ACHN (cell line): Measurements from ENCODE around the gene SPTLC2.

ENCODE experiments used
- DNase-seq: peaks from one replicate; pipeline ENCODE4 v3.0.0-alpha.2; 2015
- in situ Hi-C: cut with HindIII; loops from 2 replicates; pipeline ENCODE4 v1.10.0; 2017; ENCODE audit warnings: low sequenced_read_pairs, low pct_ligation_motif_present, low pct_unique_long_range_greater_than_20kb

The SPTLC2 gene

DNA sequence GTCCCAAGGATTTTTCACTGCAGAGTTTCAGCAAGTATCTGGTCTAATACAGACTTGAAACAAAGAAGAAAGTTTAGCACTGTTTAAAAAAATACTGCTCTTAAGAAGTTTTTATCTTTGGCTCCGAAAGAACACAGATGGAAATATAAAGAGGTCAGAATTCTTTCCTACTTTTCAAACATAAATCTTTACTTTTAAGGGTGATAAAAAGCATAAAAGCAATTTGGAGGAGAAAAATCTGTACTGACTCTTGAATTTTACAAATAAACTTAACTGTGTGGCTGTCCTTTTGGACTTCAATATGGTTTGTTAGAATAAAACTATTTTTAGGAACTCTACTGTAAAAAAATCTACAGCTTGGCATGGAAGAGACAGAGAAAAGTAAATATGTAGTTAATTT lies 90.2 kb downstream of the SPTLC2 start:
- DNase-seq, result no peak
- in situ Hi-C loops, result no loop called here

DNA sequence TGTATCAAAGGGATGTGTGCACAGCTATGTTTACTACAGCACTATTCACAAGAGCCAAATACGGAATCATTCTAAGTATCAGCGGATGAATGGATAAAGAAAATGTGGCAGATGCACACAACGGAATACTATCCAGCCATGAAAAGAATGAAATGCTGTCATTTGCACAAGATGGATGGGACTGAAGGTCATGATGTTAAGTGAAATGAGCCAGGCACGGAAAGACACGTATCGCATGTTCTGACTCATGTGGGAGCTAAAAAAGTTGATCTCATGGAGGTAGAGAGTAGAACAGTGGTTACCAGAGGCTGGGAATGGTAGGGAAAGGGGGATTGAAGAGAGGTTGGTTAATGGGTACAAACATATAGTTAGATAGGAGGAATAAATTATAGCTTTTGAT lies 91.9 kb downstream of the SPTLC2 start:
- in situ Hi-C loops, result no loop called here
- no peak for DNase-seq

- DNase-seq, result no peak
- in situ Hi-C loops, result no loop called here
Observed at GRCh38 chr14:77523109-77523508, 93.3 kb downstream of the SPTLC2 start.

DNA sequence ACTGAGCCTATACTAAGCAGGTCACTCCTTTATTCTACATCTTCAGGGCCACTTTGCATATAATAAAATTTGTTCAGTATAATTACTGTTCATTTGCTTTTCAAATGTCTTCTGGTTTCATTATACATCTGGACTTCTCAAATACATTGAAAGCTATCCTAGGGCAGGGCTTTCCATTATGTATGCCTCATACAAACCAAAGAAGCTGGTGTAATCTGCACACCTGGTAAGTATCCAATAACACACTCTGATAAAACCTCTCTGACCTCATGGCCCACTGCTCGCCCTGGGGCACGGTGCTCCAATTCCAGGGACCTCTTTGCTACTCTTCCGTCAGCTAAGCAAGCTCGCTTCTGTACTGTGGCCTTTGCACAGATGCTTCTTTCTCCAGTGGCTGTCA lies 95.9 kb downstream of the SPTLC2 start:
- no peak for DNase-seq

DNA sequence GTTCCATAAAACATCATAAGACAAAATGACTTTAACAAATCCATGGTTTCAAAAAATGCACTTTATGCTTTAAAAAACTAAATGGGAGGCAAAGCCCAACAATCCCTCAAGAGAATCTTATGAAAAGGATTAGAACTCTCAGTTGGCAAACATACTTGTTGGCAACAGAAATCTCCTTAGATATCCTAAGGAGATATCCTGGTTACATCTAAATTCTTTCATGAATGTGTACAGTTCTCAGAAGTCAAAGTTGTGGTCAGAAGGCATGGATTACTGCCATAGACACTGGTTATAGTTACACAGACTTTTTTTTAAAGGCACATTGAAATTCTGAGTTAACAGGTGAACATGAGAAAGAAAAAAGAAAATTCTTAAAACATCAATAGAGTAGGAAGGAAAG lies 100.3 kb downstream of the SPTLC2 start:
- in situ Hi-C loops, result no loop called here
- no peak for DNase-seq

More for the DNA sequence above, 95.9 kb downstream of the SPTLC2 start:
- in situ Hi-C loops, result no loop called here

DNA sequence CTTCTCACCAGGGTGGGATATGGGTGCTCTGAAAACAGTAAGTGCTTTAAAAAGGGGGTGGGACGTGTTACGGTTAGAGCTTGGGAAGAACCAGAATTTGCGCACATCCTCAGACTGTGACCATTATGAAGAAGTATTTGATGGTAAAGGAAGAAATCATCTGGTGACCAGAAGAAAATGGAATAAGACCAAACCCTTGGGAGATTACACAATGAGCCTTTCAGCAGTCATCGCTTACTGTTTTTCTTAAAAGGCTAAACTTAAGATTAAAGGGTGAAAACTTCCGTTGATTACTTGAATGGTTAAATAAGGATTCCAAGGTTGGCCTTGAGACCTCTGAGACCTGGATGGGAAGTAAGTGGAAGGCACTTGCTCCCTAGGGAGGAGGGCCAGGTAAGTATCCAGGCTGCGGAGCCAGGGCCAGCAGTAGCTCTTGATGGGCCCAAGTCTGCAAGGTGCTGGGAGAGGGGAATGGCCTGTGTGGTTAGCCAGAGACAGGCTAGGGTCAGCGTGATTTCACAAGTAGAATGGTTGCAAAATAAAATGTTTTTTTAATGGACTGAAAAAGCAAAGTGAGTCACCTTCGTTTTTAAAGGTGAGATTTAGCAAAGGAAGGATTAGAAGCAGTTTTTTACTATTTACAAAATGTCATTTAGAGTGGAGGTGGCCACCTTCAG lies 104.8 kb downstream of the SPTLC2 start:
- DNase-seq, result no peak
- in situ Hi-C loops, result no loop called here

- in situ Hi-C loops, result no loop called here
- no peak for DNase-seq
Observed at GRCh38 chr14:77509366-77509765, 107.1 kb downstream of the SPTLC2 start.

DNA sequence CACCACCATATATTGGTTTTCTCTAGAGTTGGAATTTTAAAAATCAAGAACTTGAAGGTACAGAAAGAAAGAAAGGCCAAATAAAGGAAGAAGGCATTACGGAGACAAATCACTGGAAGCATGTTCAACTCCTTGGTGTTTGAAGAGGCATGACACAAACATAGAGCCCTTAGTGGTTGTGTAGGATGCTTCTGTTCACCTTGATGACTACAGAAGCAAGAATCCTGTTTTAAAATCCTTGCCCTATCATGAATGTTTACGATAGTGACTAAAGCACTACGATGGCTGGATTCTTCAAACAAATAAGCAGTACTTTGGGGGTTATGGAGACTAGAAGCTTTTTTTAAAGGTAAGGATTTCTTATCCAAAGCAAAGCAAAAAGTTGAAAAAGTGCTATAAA lies 107.6 kb downstream of the SPTLC2 start:
- DNase-seq, result no peak
- in situ Hi-C loops, result no loop called here

- in situ Hi-C loops, result no loop called here
- no peak for DNase-seq
Observed at GRCh38 chr14:77508249-77508648, 108.2 kb downstream of the SPTLC2 start.

GRCh38 chr14:77507762-77508161 lies 108.7 kb downstream of the SPTLC2 start:
- in situ Hi-C loops, result no loop called here
- DNase-seq, result no peak

GRCh38 chr14:77505031-77505430 lies 111.4 kb downstream of the SPTLC2 start:
- no peak for DNase-seq
- in situ Hi-C loops, result no loop called here

DNA sequence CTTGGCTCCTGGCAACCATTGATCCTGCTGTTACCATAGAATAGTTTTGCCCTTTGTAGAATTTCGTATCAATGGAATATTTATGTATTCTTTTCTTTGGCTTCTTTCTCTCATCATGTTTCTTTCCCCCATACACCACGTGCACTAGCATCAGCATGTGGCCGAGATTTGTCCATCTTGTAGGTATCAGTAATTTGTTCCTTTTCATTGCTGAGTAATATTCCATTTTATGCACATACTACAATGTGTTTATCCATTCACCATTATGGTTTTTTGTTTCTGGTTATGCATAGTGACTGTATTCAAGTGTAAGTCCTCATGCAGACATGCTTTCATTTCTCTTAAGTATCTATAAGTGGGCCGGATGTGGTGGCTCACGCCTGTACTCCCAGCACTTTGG lies 113.3 kb downstream of the SPTLC2 start:
- in situ Hi-C loops, result no loop called here
- no peak for DNase-seq

GRCh38 chr14:77502109-77502782 lies 114.2 kb downstream of the SPTLC2 start:
- DNase-seq, result no peak
- in situ Hi-C loops, result no loop called here

GRCh38 chr14:77498984-77499527 lies 117.4 kb downstream of the SPTLC2 start:
- in situ Hi-C loops, result no loop called here
- no peak for DNase-seq

- DNase-seq, result peak; percentile 32
Observed at GRCh38 chr14:77498120-77498979, 118.1 kb downstream of the SPTLC2 start, which contains the start of gene ISM2. ISM2 (minus strand) TSS chr14:77498816; CDS start chr14:77498793, 23 bp downstream.

DNA sequence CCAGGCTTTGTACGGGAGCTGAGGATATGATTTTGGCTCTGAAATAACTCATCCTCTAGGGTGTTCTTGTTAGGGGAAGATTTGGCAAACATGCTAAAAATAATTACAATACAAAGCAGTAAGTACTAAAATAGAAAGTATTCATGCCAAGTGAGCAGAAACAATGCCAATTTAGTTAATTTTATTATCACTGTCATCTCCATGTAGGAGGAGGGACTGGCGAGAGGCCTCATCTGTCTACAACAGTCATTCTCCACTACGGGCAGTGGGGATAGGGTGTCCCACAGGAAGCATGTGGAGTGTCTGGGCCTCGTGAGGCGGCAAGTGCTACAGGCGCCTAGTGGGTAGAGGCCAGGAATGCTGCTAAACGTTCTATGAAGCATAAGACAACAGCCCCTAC lies 121.1 kb downstream of the SPTLC2 start:
- DNase-seq, result no peak

More at GRCh38 chr14:77498120-77498979, 118.1 kb downstream of the SPTLC2 start, which contains the start of gene ISM2:
- in situ Hi-C loops, result no loop called here

DNA sequence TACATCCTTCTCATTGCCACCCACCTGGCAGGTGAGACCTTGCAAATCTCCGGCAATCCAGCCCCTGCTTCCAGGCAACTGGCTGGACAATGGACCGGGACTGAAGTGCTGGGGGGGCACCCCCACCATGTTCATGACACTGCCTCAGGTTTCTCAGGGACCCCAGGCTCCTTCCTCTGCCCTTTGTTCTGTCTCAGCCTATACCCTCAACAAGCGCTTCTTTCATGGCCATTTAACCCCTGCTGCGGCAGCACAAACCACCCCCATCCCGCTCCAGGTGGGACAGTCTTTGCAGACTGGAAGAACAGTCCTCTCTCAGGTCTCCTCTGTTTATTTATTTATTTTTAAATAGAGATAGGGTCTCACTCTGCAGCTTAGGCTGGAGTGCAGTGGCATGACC lies 125.4 kb downstream of the SPTLC2 start:
- DNase-seq, result no peak
- in situ Hi-C loops, result no loop called here

More for the DNA sequence above, 121.1 kb downstream of the SPTLC2 start:
- in situ Hi-C loops, result no loop called here

- DNase-seq, result no peak
- in situ Hi-C loops, result no loop called here
Observed at GRCh38 chr14:77490347-77490986, 126.0 kb downstream of the SPTLC2 start.

- no peak for DNase-seq
- in situ Hi-C loops, result no loop called here
Observed at GRCh38 chr14:77489041-77489440, 127.4 kb downstream of the SPTLC2 start.
